HepG2 (cell line): ENCODE data around the gene SWSAP1. TPM values are rescaled to one million over a fixed set of nuclear protein-coding genes. Genes with fewer than 3 reads are reported as not detected.

ENCODE experiments used
- ELF1 ChIP-seq: sonication (generic); formaldehyde crosslinking; IDR thresholded peaks from 2 replicates; pipeline ENCODE4 v1.4.0; 2020; ENCODE audit warnings: missing genetic modification reagents
- NFKB2 ChIP-seq: sonication (generic); formaldehyde crosslinking; IDR thresholded peaks from 2 replicates; pipeline ENCODE4 v1.4.0; 2020; ENCODE audit warnings: missing genetic modification reagents, borderline replicate concordance
- PBX3 ChIP-seq: sonication (generic); formaldehyde crosslinking; IDR thresholded peaks from 2 replicates; pipeline ENCODE4 v1.8.1; 2023; ENCODE audit warnings: missing genetic modification reagents, inconsistent platforms, borderline replicate concordance
- PHF8 ChIP-seq: sonication (generic); formaldehyde crosslinking; IDR thresholded peaks from 2 replicates; pipeline ENCODE4 v1.5.0; 2020; ENCODE audit warnings: missing genetic modification reagents
- YEATS4 ChIP-seq: sonication (generic); formaldehyde crosslinking; IDR thresholded peaks from 2 replicates; pipeline ENCODE4 v1.4.0; 2020; ENCODE audit warnings: missing genetic modification reagents, borderline replicate concordance
- ZMAT5 ChIP-seq: sonication (generic); formaldehyde crosslinking; IDR thresholded peaks from 2 replicates; pipeline ENCODE4 v1.5.0; 2020; ENCODE audit warnings: mild to moderate bottlenecking, low read depth, missing genetic modification reagents, borderline replicate concordance
- ZNF256 ChIP-seq: sonication (generic); formaldehyde crosslinking; conservative IDR thresholded peaks from 2 replicates; pipeline ENCODE4 v1.4.0; 2020; ENCODE audit warnings: missing genetic modification reagents
- ZNF609 ChIP-seq: sonication (generic); formaldehyde crosslinking; IDR thresholded peaks from 2 replicates; pipeline ENCODE4 v1.4.0; 2020; ENCODE audit warnings: mild to moderate bottlenecking, missing genetic modification reagents, borderline replicate concordance
- ZNF687 ChIP-seq: sonication (generic); formaldehyde crosslinking; IDR thresholded peaks from 2 replicates; pipeline ENCODE4 v1.5.1; 2020; ENCODE audit warnings: mild to moderate bottlenecking, missing genetic modification reagents, moderate library complexity
- polyA plus RNA-seq, 8 experiments: library from polyadenylated mRNA; depleted of rRNA in 3 of 8; stranded (reverse) in 7 of 8; unstranded in 1 of 8; fragments of >200 nt; fragmentation: Illumina TruSeq in 4 of 8; extraction: Trizol in 4 of 8; gene quantifications; 2 replicates each; pipeline versions ENCODE4 v1.2.1 to v1.2.3, GENCODE V29; 2011 to 2016; ENCODE audit warnings: low read depth in 4 of 8, missing spikeins in 1 of 8, mixed read lengths in 1 of 8; ENCODE audit not compliant: insufficient read depth in 1 of 8
- total RNA-seq, 5 experiments: library from RNA; depleted of rRNA; stranded (reverse); fragments of >200 nt; fragmentation: Illumina TruSeq; extraction: Trizol; gene quantifications; 2 replicates each; pipeline ENCODE4 v1.2.3, GENCODE V29; 2016; ENCODE audit warnings: low read depth in 1 of 5

The SWSAP1 gene
- total and polyA plus RNA-seq, 2 of the 13 experiments (the other 11 are each of a cell fraction or from before 2014, with no cell fraction given), result 2.7 to 3.3 TPM

GRCh38 chr19:11375143-11375948 is 880 bp downstream of the SWSAP1 start (continued):
- TF ChIP-seq ZNF687 (CRISPR knock-in tag), result peak; percentile 73
- peak; percentile 55; the same call in 1 of the 2 replicates for TF ChIP-seq ZNF609
- TF ChIP-seq YEATS4 (CRISPR knock-in tag), result peak; percentile 37; the same call in 1 of the 2 replicates
- TF ChIP-seq PHF8 (CRISPR knock-in tag), result peak; percentile 64
- no peak for TF ChIP-seq ZMAT5 (CRISPR knock-in tag)
- TF ChIP-seq NFKB2, result no peak
- peak; percentile 34; the same call in 1 of the 2 replicates for TF ChIP-seq ELF1 (CRISPR knock-in tag)
- 0 out of 2 replicates have a peak, but pooled peaks have one; percentile 36 for TF ChIP-seq ZNF256
- TF ChIP-seq PBX3 (CRISPR knock-in tag), result 0 out of 2 replicates have a peak, but pooled peaks have one; percentile 16
